ENCODE measurements around the gene LMF1. TPM values are rescaled to one million over a fixed set of nuclear protein-coding genes. Genes with fewer than 3 reads are reported as not detected.

The LMF1 gene
- total RNA-seq, 2 donors from 2014 or later = 15.8 to 20.1 TPM

DNA sequence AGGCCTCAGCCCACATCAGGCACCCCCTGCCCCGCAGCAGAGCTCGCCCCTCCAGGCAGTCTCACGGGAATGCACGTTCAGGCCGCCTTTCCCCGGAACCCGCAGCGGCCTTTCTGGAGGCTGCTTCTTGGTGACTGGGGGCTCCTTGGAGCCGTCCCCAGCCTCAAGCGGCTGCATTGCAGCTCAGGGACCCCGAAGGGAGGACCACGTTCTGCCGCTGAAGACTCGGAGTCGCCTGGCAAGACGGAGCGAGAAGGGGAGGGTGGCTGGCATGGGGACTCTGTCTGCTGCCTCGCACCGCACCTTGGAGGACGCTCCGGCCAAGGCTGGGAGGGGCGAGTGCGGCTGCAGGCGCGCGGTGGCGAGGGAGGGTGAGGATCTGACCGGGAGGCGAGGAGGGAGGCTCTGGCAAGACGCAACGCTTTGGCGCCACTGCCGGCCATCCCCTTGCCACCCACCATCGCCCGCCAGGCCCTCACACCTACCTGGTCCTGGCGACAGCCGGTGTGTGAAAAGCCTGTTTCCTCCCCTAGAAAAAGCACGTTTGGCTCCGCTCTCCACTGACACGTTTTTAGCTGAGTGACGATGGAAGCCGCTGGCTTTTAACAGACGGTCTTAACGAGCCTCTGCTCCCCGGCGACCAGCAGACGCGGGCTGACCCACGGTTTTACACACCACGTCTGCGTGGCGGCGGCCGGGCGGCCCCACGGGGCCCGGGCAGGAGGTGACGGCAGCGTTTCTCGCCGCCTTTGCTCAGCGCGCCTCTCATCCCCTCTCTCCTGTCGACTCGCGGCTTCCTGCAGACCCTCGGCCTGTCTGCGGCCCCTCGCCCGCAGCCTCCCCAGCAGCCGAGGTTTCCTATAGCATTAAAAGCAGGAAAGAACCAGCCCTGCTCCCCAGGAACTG is 153.5 kb downstream of the LMF1 start:
- ATAC-seq (no peak), DNase-seq (no peak)
- Histone ChIP-seq H3K4me3 (no peak overlapping the region), H3K9me3 (no peaks in the 10 kb centered on the region), H3K4me1 (peaks cover 7% of the 10 kb centered on the region), H3K27ac (no peak overlapping the region), H3K36me3 (replicated peaks in 1 of 2; ENCODE audit: insufficient read depth in 1 of 2, low read depth in 2 of 2) (no peaks in the 10 kb centered on the region), H3K27me3 (peaks cover 0 to 22% of the 10 kb centered on the region in 2 donors)
- WGBS, 2 donors = 49 to 61% methylated on average over 58 to 66 of the region's 71 CpGs
- TF ChIP-seq, protein P1, sequence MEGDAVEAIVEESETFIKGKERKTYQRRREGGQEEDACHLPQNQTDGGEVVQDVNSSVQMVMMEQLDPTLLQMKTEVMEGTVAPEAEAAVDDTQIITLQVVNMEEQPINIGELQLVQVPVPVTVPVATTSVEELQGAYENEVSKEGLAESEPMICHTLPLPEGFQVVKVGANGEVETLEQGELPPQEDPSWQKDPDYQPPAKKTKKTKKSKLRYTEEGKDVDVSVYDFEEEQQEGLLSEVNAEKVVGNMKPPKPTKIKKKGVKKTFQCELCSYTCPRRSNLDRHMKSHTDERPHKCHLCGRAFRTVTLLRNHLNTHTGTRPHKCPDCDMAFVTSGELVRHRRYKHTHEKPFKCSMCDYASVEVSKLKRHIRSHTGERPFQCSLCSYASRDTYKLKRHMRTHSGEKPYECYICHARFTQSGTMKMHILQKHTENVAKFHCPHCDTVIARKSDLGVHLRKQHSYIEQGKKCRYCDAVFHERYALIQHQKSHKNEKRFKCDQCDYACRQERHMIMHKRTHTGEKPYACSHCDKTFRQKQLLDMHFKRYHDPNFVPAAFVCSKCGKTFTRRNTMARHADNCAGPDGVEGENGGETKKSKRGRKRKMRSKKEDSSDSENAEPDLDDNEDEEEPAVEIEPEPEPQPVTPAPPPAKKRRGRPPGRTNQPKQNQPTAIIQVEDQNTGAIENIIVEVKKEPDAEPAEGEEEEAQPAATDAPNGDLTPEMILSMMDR (IDR thresholded peaks at IDR 0.05) = no peak
- TF ChIP-seq POLR2A (IDR thresholded peaks at IDR 0.05) = no peak
- intact Hi-C loops (cut with DNase I) = loop anchor here (5.0 to 10.0 kb wide), 2 partner anchors 235 to 278 kb away; partner anchors contain the start of gene C1QTNF8

GRCh38 chr16:815861-816260 is 154.9 kb downstream of the LMF1 start:
- 72 to 86% methylated on average over 11 to 15 of the region's 15 CpGs for WGBS, 2 donors
- Histone ChIP-seq H3K36me3 (replicated peaks in 1 of 2; ENCODE audit: insufficient read depth in 1 of 2, low read depth in 2 of 2) (no peaks in the 10 kb centered on the region), H3K27me3 (peaks cover 0 to 22% of the 10 kb centered on the region in 2 donors), H3K4me3 (no peak overlapping the region), H3K4me1 (peaks cover 7% of the 10 kb centered on the region), H3K9me3 (no peaks in the 10 kb centered on the region), H3K27ac (no peak overlapping the region)
- intact Hi-C loops (cut with DNase I) = loop anchor here (5.0 to 10.0 kb wide), 2 partner anchors 236 to 279 kb away; partner anchors contain the start of gene C1QTNF8
- no peak for DNase-seq
- TF ChIP-seq, protein P1 (IDR thresholded peaks at IDR 0.05) = no peak
- TF ChIP-seq POLR2A (IDR thresholded peaks at IDR 0.05) = no peak
- ATAC-seq = no peak

DNA sequence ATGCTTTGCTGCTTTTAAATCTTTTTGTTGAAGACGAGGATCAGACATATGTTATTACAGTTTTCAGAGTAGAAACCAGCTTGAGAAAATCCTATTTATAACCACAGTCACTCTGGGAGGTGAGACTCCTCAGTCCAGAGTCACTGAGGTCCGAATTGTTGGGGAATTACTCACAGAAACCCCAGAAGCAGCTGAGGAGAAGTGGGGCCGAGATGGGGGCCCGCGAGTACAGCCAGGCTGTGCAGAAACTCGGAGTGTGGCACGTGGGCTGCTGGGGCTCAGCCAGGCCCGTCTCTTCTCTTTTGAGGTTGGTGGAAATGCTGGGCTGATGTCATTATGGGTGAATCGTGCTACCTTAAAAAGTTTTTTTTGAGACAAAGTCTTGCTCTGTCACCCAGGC is 155.8 kb downstream of the LMF1 start:
- WGBS, 2 donors = 56 to 58% methylated on average over 9 of the region's 9 CpGs
- TF ChIP-seq, protein P1 (IDR thresholded peaks at IDR 0.05) = no peak
- TF ChIP-seq POLR2A (IDR thresholded peaks at IDR 0.05) = no peak
- peaks cover 7% of the 10 kb centered on the region for H3K4me1 ChIP-seq
- H3K4me3 ChIP-seq = no peak overlapping the region
- no peaks in the 10 kb centered on the region for H3K9me3 ChIP-seq
- ATAC-seq (no peak), DNase-seq (no peak)
- intact Hi-C loops (cut with DNase I) = loop anchor here (5.0 to 10.0 kb wide), 2 partner anchors 237 to 280 kb away; partner anchors contain the start of gene C1QTNF8
- peaks cover 0 to 22% of the 10 kb centered on the region in 2 donors for H3K27me3 ChIP-seq
- no peaks in the 10 kb centered on the region for H3K36me3 ChIP-seq (replicated peaks in 1 of 2; ENCODE audit: insufficient read depth in 1 of 2, low read depth in 2 of 2)
- no peak overlapping the region for H3K27ac ChIP-seq

GRCh38 chr16:813916-814412 is 156.8 kb downstream of the LMF1 start:
- WGBS, 2 donors = 55 to 59% methylated on average over 19 to 22 of the region's 22 CpGs
- intact Hi-C loops (cut with DNase I) = loop anchor here (10.0 kb wide), 1 partner anchor 281 kb away; the partner anchor contains the start of gene C1QTNF8
- H3K27me3 ChIP-seq = peaks cover 0 to 22% of the 10 kb centered on the region in 2 donors
- H3K27ac ChIP-seq = no peak overlapping the region
- no peak overlapping the region for H3K4me3 ChIP-seq
- ATAC-seq (no peak), DNase-seq (no peak)
- peaks cover 7% of the 10 kb centered on the region for H3K4me1 ChIP-seq
- H3K9me3 ChIP-seq = no peaks in the 10 kb centered on the region
- TF ChIP-seq POLR2A (IDR thresholded peaks at IDR 0.05) = no peak
- TF ChIP-seq, protein P1 (IDR thresholded peaks at IDR 0.05) = no peak
- no peaks in the 10 kb centered on the region for H3K36me3 ChIP-seq (replicated peaks in 1 of 2; ENCODE audit: insufficient read depth in 1 of 2, low read depth in 2 of 2)
